Panc1 (cell line): ENCODE measurements around the gene GRAMD1B. TPM values are rescaled to one million over a fixed set of nuclear protein-coding genes. Genes with fewer than 3 reads are reported as not detected.
"Not testable (repeated sequence)": the region's sequence is repeated elsewhere in the genome, so short reads cannot be mapped to it uniquely, and the experiment has no call there.

Experiments
- ATAC-seq: fragments of 200-7000 bp; cut with Tn5 transposase; 2 replicates; pipeline ENCODE4 v1.9.1; 2020; ENCODE audit warnings: mild to moderate bottlenecking, moderate library complexity
- BruUV-seq: library from RNA; stranded (reverse); fragments of 400-500 nt; replicated peaks from 2 replicates; lab custom pipeline; 2021; lab: Mats Ljungman, UMichigan
- CTCF ChIA-PET: fragments of 300-600 bp; sonication (Branson Sonifier 250); formaldehyde crosslinking; loops from one replicate; lab custom pipeline; 2022; ENCODE audit warnings: antibody characterized with exemption; lab: Charles Lee
- POLR2A ChIA-PET: fragments of 300-600 bp; sonication (Branson Sonifier 250); formaldehyde crosslinking; loops from one replicate; lab custom pipeline; 2022; ENCODE audit warnings: antibody characterized with exemption; lab: Charles Lee
- DNase-seq: peaks from one replicate; pipeline ENCODE4 v3.0.0-alpha.2; 2010; ENCODE audit warnings: low read depth, low spot score
- H3K27ac ChIP-seq: 2 replicates; pipeline ENCODE4 v1.5.1; 2011; ENCODE audit warnings: mild to moderate bottlenecking, low read length, inconsistent platforms
- H3K27me3 ChIP-seq: fragments of 200-500 bp; sonication (Bioruptor generic); 2 replicates; pipeline ENCODE4 v1.6.0; 2014; ENCODE audit warnings: low read length, inconsistent platforms; ENCODE audit not compliant: control insufficient read depth, insufficient read depth
- H3K36me3 ChIP-seq: fragments of 200-500 bp; sonication (Bioruptor generic); 2 replicates; pipeline ENCODE4 v1.5.1; 2014; ENCODE audit warnings: inconsistent platforms, mild to moderate bottlenecking, low read length, moderate library complexity; ENCODE audit not compliant: control insufficient read depth, insufficient read depth
- H3K4me1 ChIP-seq: 2 replicates; pipeline ENCODE4 v1.5.1; 2011; ENCODE audit warnings: inconsistent platforms, mild to moderate bottlenecking, low read length, moderate library complexity; ENCODE audit not compliant: control insufficient read depth, insufficient read depth
- H3K4me3 ChIP-seq, 2 experiments: 2 replicates each; pipeline ENCODE4 v1.5.1; 2011 to 2012; ENCODE audit warnings: low read depth in 2 of 2, low read length in 2 of 2, mild to moderate bottlenecking in 2 of 2, inconsistent platforms in 1 of 2, moderate library complexity in 1 of 2
- H3K9me3 ChIP-seq: fragments of 200-500 bp; sonication (Bioruptor generic); 2 replicates; pipeline ENCODE4 v1.5.1; 2014; ENCODE audit warnings: low read depth, mild to moderate bottlenecking, inconsistent platforms, low read length, moderate library complexity; ENCODE audit not compliant: control insufficient read depth, insufficient read depth
- TCF7L2 ChIP-seq: IDR thresholded peaks from 2 replicates; pipeline ENCODE4 v1.6.1; 2011; ENCODE audit warnings: mild to moderate bottlenecking, low read depth, low read length, inconsistent platforms
- in situ Hi-C: cut with HindIII; loops from 2 replicates; pipeline ENCODE4 v1.10.0; 2016; ENCODE audit warnings: low sequenced_read_pairs, low pct_unique_long_range_greater_than_20kb
- intact Hi-C: fragments of 100-400 bp; cut with micrococcal nuclease; formaldehyde crosslinking; loops from one replicate; pipeline ENCODE4 v1.10.0; 2022; ENCODE audit not compliant: unreplicated experiment
- total RNA-seq: library from RNA; stranded (reverse); gene quantifications from one replicate; pipeline ENCODE4 v1.2.1, GENCODE V29; 2021; ENCODE audit not compliant: unreplicated experiment
- TF ChIP-seq, protein P1 (sequence below): fragments of 450-650 bp; IDR thresholded peaks from 2 replicates; pipeline ENCODE4 v1.5.1; 2017; ENCODE audit warnings: mild to moderate bottlenecking
- TF ChIP-seq, protein P2 (sequence below), 2 experiments: IDR thresholded peaks; 2 replicates each; pipeline ENCODE4 v1.6.1; 2011 to 2012; ENCODE audit warnings: low read depth in 2 of 2, control low read depth in 1 of 2, low read length in 1 of 2, mild to moderate bottlenecking in 1 of 2, moderate library complexity in 1 of 2; ENCODE audit not compliant: insufficient read depth in 1 of 2

GRAMD1B gene
- total RNA-seq, 1 experiment from 2014 or later: 0.46 TPM

DNA sequence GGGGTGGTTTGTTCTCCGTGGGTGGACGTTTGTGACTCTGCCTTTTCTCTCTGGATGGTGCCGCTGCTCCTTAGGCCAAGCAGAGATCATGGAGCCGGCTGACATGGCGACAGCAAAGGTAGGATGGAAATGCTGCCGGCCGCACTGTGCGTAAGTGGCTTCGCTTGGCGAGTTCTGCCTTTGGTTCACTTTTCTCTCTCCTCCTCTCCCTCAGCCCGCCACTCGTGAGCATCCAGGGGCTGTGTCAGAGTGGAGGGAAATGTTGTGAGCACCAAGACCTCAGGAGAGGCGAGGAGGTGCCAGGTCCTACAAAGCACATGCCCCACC is 80.5 kb downstream of the GRAMD1B start:
- CTCF ChIA-PET: interaction anchor here (0.6 kb wide), 1 partner anchor 95 kb away, joined by 8 read pairs; no protein-coding TSS in a partner anchor
- POLR2A ChIA-PET: no interaction called here
- intact Hi-C loops (loop anchor here (2.0 to 5.0 kb wide), 2 partner anchors 42 to 196 kb away; no protein-coding TSS in a partner anchor), in situ Hi-C loops (no loop called here)
- Histone ChIP-seq H3K27ac (no peak overlapping the region), H3K9me3 (no peaks in the 10 kb centered on the region), H3K4me3 (no peak overlapping the region), H3K27me3 (peaks cover 12% of the 10 kb centered on the region), H3K36me3 (no peaks in the 10 kb centered on the region), H3K4me1 (peaks cover 3% of the 10 kb centered on the region; the same call in 1 of the 2 replicates)
- DNase-seq (no peak), ATAC-seq (no peak)
- TF ChIP-seq, protein P1, sequence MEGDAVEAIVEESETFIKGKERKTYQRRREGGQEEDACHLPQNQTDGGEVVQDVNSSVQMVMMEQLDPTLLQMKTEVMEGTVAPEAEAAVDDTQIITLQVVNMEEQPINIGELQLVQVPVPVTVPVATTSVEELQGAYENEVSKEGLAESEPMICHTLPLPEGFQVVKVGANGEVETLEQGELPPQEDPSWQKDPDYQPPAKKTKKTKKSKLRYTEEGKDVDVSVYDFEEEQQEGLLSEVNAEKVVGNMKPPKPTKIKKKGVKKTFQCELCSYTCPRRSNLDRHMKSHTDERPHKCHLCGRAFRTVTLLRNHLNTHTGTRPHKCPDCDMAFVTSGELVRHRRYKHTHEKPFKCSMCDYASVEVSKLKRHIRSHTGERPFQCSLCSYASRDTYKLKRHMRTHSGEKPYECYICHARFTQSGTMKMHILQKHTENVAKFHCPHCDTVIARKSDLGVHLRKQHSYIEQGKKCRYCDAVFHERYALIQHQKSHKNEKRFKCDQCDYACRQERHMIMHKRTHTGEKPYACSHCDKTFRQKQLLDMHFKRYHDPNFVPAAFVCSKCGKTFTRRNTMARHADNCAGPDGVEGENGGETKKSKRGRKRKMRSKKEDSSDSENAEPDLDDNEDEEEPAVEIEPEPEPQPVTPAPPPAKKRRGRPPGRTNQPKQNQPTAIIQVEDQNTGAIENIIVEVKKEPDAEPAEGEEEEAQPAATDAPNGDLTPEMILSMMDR: no peak
- TF ChIP-seq, protein P2, sequence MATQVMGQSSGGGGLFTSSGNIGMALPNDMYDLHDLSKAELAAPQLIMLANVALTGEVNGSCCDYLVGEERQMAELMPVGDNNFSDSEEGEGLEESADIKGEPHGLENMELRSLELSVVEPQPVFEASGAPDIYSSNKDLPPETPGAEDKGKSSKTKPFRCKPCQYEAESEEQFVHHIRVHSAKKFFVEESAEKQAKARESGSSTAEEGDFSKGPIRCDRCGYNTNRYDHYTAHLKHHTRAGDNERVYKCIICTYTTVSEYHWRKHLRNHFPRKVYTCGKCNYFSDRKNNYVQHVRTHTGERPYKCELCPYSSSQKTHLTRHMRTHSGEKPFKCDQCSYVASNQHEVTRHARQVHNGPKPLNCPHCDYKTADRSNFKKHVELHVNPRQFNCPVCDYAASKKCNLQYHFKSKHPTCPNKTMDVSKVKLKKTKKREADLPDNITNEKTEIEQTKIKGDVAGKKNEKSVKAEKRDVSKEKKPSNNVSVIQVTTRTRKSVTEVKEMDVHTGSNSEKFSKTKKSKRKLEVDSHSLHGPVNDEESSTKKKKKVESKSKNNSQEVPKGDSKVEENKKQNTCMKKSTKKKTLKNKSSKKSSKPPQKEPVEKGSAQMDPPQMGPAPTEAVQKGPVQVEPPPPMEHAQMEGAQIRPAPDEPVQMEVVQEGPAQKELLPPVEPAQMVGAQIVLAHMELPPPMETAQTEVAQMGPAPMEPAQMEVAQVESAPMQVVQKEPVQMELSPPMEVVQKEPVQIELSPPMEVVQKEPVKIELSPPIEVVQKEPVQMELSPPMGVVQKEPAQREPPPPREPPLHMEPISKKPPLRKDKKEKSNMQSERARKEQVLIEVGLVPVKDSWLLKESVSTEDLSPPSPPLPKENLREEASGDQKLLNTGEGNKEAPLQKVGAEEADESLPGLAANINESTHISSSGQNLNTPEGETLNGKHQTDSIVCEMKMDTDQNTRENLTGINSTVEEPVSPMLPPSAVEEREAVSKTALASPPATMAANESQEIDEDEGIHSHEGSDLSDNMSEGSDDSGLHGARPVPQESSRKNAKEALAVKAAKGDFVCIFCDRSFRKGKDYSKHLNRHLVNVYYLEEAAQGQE (IDR thresholded peaks at IDR 0.05; ENCODE audit: insufficient read depth in 1 of 2, low read depth in 2 of 2, low read length in 1 of 2): no peak
- TF ChIP-seq TCF7L2: no peak
- no TSS peak for BruUV-seq

DNA sequence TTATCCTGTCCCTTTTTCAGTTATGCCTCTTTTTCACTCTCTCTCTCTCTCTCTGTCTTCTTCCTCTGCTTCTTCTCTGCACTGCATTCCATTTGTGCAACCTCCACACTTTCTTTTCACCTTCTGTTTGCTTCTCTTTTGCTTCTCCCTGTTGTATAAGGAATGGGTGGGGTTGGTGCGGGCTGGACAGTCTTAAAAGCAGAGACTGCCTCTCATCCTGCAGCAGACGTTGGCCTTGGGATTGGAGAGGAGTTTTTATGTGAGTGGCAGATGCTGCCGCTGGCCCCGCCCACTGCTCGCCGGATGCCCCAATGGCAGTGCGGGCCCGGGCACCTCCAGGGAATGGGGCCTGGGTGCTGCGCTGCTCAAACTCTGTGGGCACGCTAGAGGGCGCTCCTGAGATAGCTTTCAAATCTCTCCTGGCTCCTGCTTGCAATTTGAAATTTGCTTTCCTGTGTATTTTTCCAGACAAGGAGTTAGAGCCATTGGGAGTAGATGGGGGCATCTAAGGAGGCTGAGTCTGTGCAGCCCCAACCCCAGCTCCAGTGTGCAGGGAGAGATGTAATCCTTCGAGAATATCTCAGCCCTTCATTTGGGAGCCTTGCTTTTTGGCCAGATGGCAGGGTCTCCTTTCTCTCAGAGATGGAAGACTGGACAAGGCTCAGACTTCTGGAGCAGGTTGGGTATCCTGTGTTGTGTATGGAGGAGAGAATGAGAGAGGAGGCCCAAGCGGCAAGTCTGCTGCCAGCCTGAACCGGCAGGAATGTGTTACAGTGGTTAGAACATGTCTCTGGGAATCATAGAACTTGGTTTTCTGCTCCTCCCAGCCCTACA is 81.2 kb downstream of the GRAMD1B start:
- TF ChIP-seq TCF7L2: no peak
- TF ChIP-seq, protein P1: peak; percentile 98
- in situ Hi-C loops: no loop called here
- peak; percentile 99 for ATAC-seq
- ChIA-PET POLR2A (no interaction called here), CTCF (interaction anchor here (0.7 kb wide), 2 partner anchors 12 to 49 kb away, joined by 3 read pairs; no protein-coding TSS in a partner anchor)
- H3K9me3 ChIP-seq: no peaks in the 10 kb centered on the region
- no peak overlapping the region for H3K4me3 ChIP-seq
- peak; percentile 45 for DNase-seq
- H3K4me1 ChIP-seq: peaks cover 3% of the 10 kb centered on the region; the same call in 1 of the 2 replicates
- intact Hi-C loops: loop anchor here (1.0 to 5.0 kb wide), 3 partner anchors 41 to 196 kb away; no protein-coding TSS in a partner anchor
- H3K27me3 ChIP-seq: peaks cover 13% of the 10 kb centered on the region
- no peak overlapping the region for H3K27ac ChIP-seq
- no peaks in the 10 kb centered on the region for H3K36me3 ChIP-seq
- no TSS peak for BruUV-seq

GRCh38 chr11:123513309-123513708 is 83.2 kb downstream of the GRAMD1B start:
- H3K4me1 ChIP-seq, CTCF ChIA-PET, H3K36me3 ChIP-seq, BruUV-seq, in situ Hi-C loops, H3K27ac ChIP-seq, ATAC-seq, H3K4me3 ChIP-seq, H3K9me3 ChIP-seq, DNase-seq, POLR2A ChIA-PET: not testable (repeated sequence)
- peaks cover 23% of the 10 kb centered on the region for H3K27me3 ChIP-seq
- intact Hi-C loops: loop anchor here (5.0 kb wide), 1 partner anchor 39 kb away; no protein-coding TSS in a partner anchor
